T-cell (primary cell): ENCODE data around the gene SERPINB3. TPM values are rescaled to one million over a fixed set of nuclear protein-coding genes. Genes with fewer than 3 reads are reported as not detected.

Source experiments
- ATAC-seq, 4 experiments: fragments of 200-7000 bp in 3 of 4; fragments of 150-1000 bp in 1 of 4; cut with Tn5 transposase; replicated peaks in 1 of 4; 1 replicate in 3 of 4; 2 replicates in 1 of 4; pipeline ENCODE4 v1.10.0; 2021; ENCODE audit warnings: moderate library complexity in 3 of 4, mild to moderate bottlenecking in 2 of 4, moderate number of reproducible peaks in 1 of 4
- CTCF ChIA-PET, 2 donors: fragments of 300-600 bp; sonication (Branson Sonifier 250); formaldehyde crosslinking; loops; one replicate each; lab custom pipeline; 2022; ENCODE audit warnings: antibody characterized with exemption in 2 of 2; lab: Charles Lee
- POLR2A ChIA-PET, 2 donors: fragments of 300-600 bp; sonication (Branson Sonifier 250); formaldehyde crosslinking; loops; one replicate each; lab custom pipeline; 2022; ENCODE audit warnings: antibody characterized with exemption in 2 of 2; lab: Charles Lee
- DNase-seq, 35 experiments: peaks; one replicate each; pipeline versions ENCODE4 v3.0.0 to v3.0.0-alpha.2; 2013 to 2023
- H3K27ac ChIP-seq: one replicate; pipeline ENCODE4 v1.5.1; 2013; ENCODE audit warnings: low read length
- H3K27me3 ChIP-seq, 2 experiments: replicated peaks in 1 of 2; 1 replicate in 1 of 2; 2 replicates in 1 of 2; pipeline versions ENCODE4 v1.6.1 to v1.7.0; 2013; ENCODE audit warnings: low read length in 1 of 2, mixed read lengths in 1 of 2; ENCODE audit not compliant: control insufficient read depth in 2 of 2, insufficient read depth in 2 of 2; ENCODE audit errors: extremely low read depth in 1 of 2
- H3K36me3 ChIP-seq, 2 donors: 1 replicate in 1 of 2; 2 replicates in 1 of 2; pipeline versions ENCODE4 v1.6.1 to v1.7.0; 2013; ENCODE audit warnings: low read length in 1 of 2; ENCODE audit not compliant: control insufficient read depth in 2 of 2, insufficient read depth in 1 of 2; ENCODE audit errors: extremely low read depth in 1 of 2
- H3K4me1 ChIP-seq, 2 experiments: 1 replicate in 1 of 2; 2 replicates in 1 of 2; pipeline versions ENCODE4 v1.6.1 to v1.7.0; 2013; ENCODE audit warnings: low read length in 2 of 2, mixed read lengths in 1 of 2; ENCODE audit not compliant: insufficient read depth in 2 of 2, control insufficient read depth in 1 of 2; ENCODE audit errors: extremely low read depth in 1 of 2
- H3K4me3 ChIP-seq, 2 donors: 1 replicate in 1 of 2; 2 replicates in 1 of 2; pipeline versions ENCODE4 v1.5.1 to v1.7.0; 2013; ENCODE audit warnings: mild to moderate bottlenecking in 2 of 2, low read length in 1 of 2, moderate library complexity in 1 of 2; ENCODE audit not compliant: control insufficient read depth in 1 of 2; ENCODE audit errors: extremely low read depth in 1 of 2
- H3K9me3 ChIP-seq: 2 replicates; pipeline ENCODE4 v1.7.0; 2013
- H3K27ac Mint-ChIP-seq, 2 donors: one replicate each; pipeline ENCODE4 v1.8.0; 2020 to 2021; ENCODE audit warnings: mild to moderate bottlenecking in 2 of 2, mixed read lengths in 2 of 2
- H3K27me3 Mint-ChIP-seq, 2 donors: one replicate each; pipeline ENCODE4 v1.8.0; 2021 to 2022; ENCODE audit warnings: mixed read lengths in 2 of 2
- H3K36me3 Mint-ChIP-seq: one replicate; pipeline ENCODE4 v1.8.0; 2021; ENCODE audit warnings: mixed read lengths
- H3K4me1 Mint-ChIP-seq, 3 donors: one replicate each; pipeline ENCODE4 v1.8.0; 2020 to 2022; ENCODE audit warnings: mixed read lengths in 3 of 3, mild to moderate bottlenecking in 1 of 3
- H3K4me3 Mint-ChIP-seq, 3 donors: one replicate each; pipeline ENCODE4 v1.8.0; 2020 to 2022; ENCODE audit warnings: mild to moderate bottlenecking in 3 of 3, mixed read lengths in 3 of 3, moderate library complexity in 3 of 3
- H3K9me3 Mint-ChIP-seq, 3 donors: one replicate each; pipeline ENCODE4 v1.8.0; 2020 to 2022; ENCODE audit warnings: mixed read lengths in 3 of 3
- WGBS: methylation state at CpG from one replicate; pipeline ENCODE4 v1.1.5; 2013; ENCODE audit warnings: missing lambda C conversion rate; ENCODE audit not compliant: insufficient coverage; 5-methylcytosine and 5-hydroxymethylcytosine counted together
- total RNA-seq, 35 experiments: library from RNA in 6 of 35; stranded (reverse) in 6 of 35; fragments of 120-200 nt in 1 of 35; gene quantifications; one replicate each; pipeline versions ENCODE4 v1.2.1 to v1.2.4 and lab custom pipeline; 2013 to 2026

SERPINB3 gene
- total RNA-seq, 5 donors from 2014 or later (not counting 1 experiment from before 2014, with no cell fraction given) = not detected

- ATAC-seq = no peak
- no peak overlapping the region for H3K27ac Mint-ChIP-seq
- DNase-seq = no peak
- POLR2A ChIA-PET = no interaction called here
- Histone ChIP-seq H3K4me3 (no peak overlapping the region), H3K36me3 (no peaks in the 10 kb centered on the region), H3K4me1 (no peaks in the 10 kb centered on the region), H3K27ac (no peak overlapping the region), H3K9me3 (no peaks in the 10 kb centered on the region), H3K27me3 (no peaks in the 10 kb centered on the region)
- H3K4me3 Mint-ChIP-seq = no peak overlapping the region
- H3K9me3 Mint-ChIP-seq = peaks cover 0 to 14% (median 7%) of the 10 kb centered on the region in 3 donors
- no peaks in the 10 kb centered on the region for H3K4me1 Mint-ChIP-seq
- CTCF ChIA-PET = no interaction called here
- H3K27me3 Mint-ChIP-seq = peaks cover 0 to 1% of the 10 kb centered on the region in 2 donors
- 80% methylated on average over 1 of the region's 3 CpGs for WGBS
- no peaks in the 10 kb centered on the region for H3K36me3 Mint-ChIP-seq
These were observed 44.4 kb downstream of the SERPINB3 start for GRCh38 chr18:63617049-63617914.

- no peaks in the 10 kb centered on the region for H3K4me1 Mint-ChIP-seq
- WGBS = 75% methylated on average over 4 of the region's 4 CpGs
These were observed 48.3 kb downstream of the SERPINB3 start for GRCh38 chr18:63613420-63613819.

GRCh38 chr18:63606526-63606925 is 55.2 kb downstream of the SERPINB3 start:
- H3K9me3 ChIP-seq = no peaks in the 10 kb centered on the region
- H3K4me1 ChIP-seq = no peaks in the 10 kb centered on the region
- H3K36me3 ChIP-seq = no peaks in the 10 kb centered on the region
- H3K9me3 Mint-ChIP-seq = no peaks in the 10 kb centered on the region
- no peak overlapping the region for H3K27ac ChIP-seq
- peaks cover 0 to 3% of the 10 kb centered on the region in 2 experiments for H3K27me3 ChIP-seq
- ATAC-seq = no peak
- WGBS = no CpG with 5 or more reads among the region's 3 CpGs
- H3K4me3 Mint-ChIP-seq = no peak overlapping the region
- H3K4me3 ChIP-seq = no peak overlapping the region
- DNase-seq = no peak
- H3K27me3 Mint-ChIP-seq = peaks cover 3 to 22% of the 10 kb centered on the region in 2 donors
- POLR2A ChIA-PET = no interaction called here
- no peaks in the 10 kb centered on the region for H3K36me3 Mint-ChIP-seq
- H3K27ac Mint-ChIP-seq = no peak overlapping the region
- no peaks in the 10 kb centered on the region for H3K4me1 Mint-ChIP-seq
- CTCF ChIA-PET = no interaction called here

More at GRCh38 chr18:63613420-63613819, 48.3 kb downstream of the SERPINB3 start:
- Mint-ChIP-seq H3K36me3 (no peaks in the 10 kb centered on the region), H3K27ac (no peak overlapping the region), H3K4me3 (no peak overlapping the region), H3K9me3 (no peaks in the 10 kb centered on the region), H3K27me3 (peaks cover 4 to 8% of the 10 kb centered on the region in 2 donors)
- CTCF ChIA-PET = no interaction called here
- Histone ChIP-seq H3K4me3 (no peak overlapping the region), H3K4me1 (no peaks in the 10 kb centered on the region), H3K27ac (no peak overlapping the region), H3K9me3 (no peaks in the 10 kb centered on the region), H3K27me3 (peaks cover 0 to 3% of the 10 kb centered on the region in 2 experiments), H3K36me3 (no peaks in the 10 kb centered on the region)
- POLR2A ChIA-PET = interaction anchor here in 1 of 2 donors (0.6 kb wide), 1 partner anchor 14 kb away, joined by 3 read pairs; no protein-coding TSS in a partner anchor
- DNase-seq (no peak), ATAC-seq (no peak)

Other genes starting within 250 kb of the SERPINB3 start
- 10 to 100 TPM; 64.2 to 88.7 (median 77.6) TPM for gene VPS4B, start 239.4 kb downstream of the SERPINB3 start, total RNA-seq
- gene SERPINB5, start 184.9 kb downstream of the SERPINB3 start, total RNA-seq = not detected
- not detected for gene SERPINB12, start 119.5 kb downstream of the SERPINB3 start, total RNA-seq
- gene SERPINB13, start 74.5 kb downstream of the SERPINB3 start, total RNA-seq = not detected
- gene SERPINB4, start 17.6 kb downstream of the SERPINB3 start, total RNA-seq = not detected
- not detected for gene SERPINB11, start 41.1 kb upstream of the SERPINB3 start, total RNA-seq
- gene SERPINB7, start 113.5 kb upstream of the SERPINB3 start, total RNA-seq = not detected
- not detected for gene SERPINB2, start 225.8 kb upstream of the SERPINB3 start, total RNA-seq
- not detected for gene SERPINB10, start 246.1 kb upstream of the SERPINB3 start, total RNA-seq